SK-N-MC (cell line): Measurements from ENCODE around the gene MCOLN2.

Source experiments
- EZH2 ChIP-seq: fragments of 200-600 bp; sonication (generic); IDR thresholded peaks from one replicate; pipeline ENCODE4 v1.6.1; 2017; ENCODE audit warnings: antibody characterized with exemption
- POLR2AphosphoS5 ChIP-seq: IDR thresholded peaks from 2 replicates; pipeline ENCODE4 v1.6.1; 2012; ENCODE audit warnings: mild to moderate bottlenecking, low read depth, low read length, borderline replicate concordance

- TF ChIP-seq POLR2AphosphoS5 (no peak), EZH2 (no peak)
These were observed 47.2 kb downstream of the MCOLN2 start for GRCh38 chr1:84949664-84950063.
